HepG2 (cell line): ENCODE results near the gene TLNRD1. TPM values are rescaled to one million over a fixed set of nuclear protein-coding genes. Genes with fewer than 3 reads are reported as not detected.

Experiments used
- ATAC-seq: fragments of 200-7000 bp; cut with Tn5 transposase; 3 replicates; pipeline ENCODE4 v1.9.1; 2020; ENCODE audit warnings: mild to moderate bottlenecking, moderate library complexity
- BruUV-seq: library from RNA; stranded (reverse); fragments of 400-500 nt; replicated peaks from 2 replicates; lab custom pipeline; 2021; lab: Mats Ljungman, UMichigan
- CTCF ChIA-PET: fragments of 300-600 bp; formaldehyde crosslinking; extraction: SDS; loops from one replicate; lab custom pipeline; 2021; ENCODE audit warnings: low total read pairs, inconsistent platforms, low intra/inter-chr PET ratio; lab: Yijun Ruan, JAX
- POLR2A ChIA-PET: fragments of 350-600 bp; sonication (Branson Sonifier 250); formaldehyde crosslinking; loops from one replicate; lab custom pipeline; 2020; ENCODE audit warnings: antibody characterized with exemption, inconsistent platforms; lab: Yijun Ruan, JAX
- DNase-seq: peaks from one replicate; pipeline ENCODE4 v3.0.0-alpha.2; 2015; ENCODE audit warnings: low spot score
- FAIRE-seq: peaks from 3 replicates; lab custom pipeline; 2011; peaks lifted over from hg19 to GRCh38; lab: Jason Lieb, UNC
- H2AFZ ChIP-seq: one replicate; pipeline ENCODE4 v1.6.1; 2011; ENCODE audit warnings: low read length, inconsistent platforms
- H3K27ac ChIP-seq: fragments of 300-600 bp; 3 replicates; pipeline ENCODE4 v1.8.0; 2011; ENCODE audit warnings: mixed run types, mild to moderate bottlenecking, mixed read lengths, low read length, inconsistent platforms; ENCODE audit not compliant: insufficient read depth; ENCODE audit errors: extremely low read length
- H3K27me3 ChIP-seq, 2 experiments: fragments of 200-600 bp in 1 of 2; 2 replicates in 1 of 2; 3 replicates in 1 of 2; pipeline versions ENCODE4 v1.6.0 to v1.8.0; 2011; ENCODE audit warnings: low read length in 2 of 2, mild to moderate bottlenecking in 2 of 2, moderate library complexity in 2 of 2, inconsistent platforms in 1 of 2; ENCODE audit not compliant: insufficient read depth in 2 of 2, control insufficient read depth in 1 of 2
- H3K36me3 ChIP-seq, 2 experiments: fragments of 200-600 bp in 1 of 2; replicated peaks in 1 of 2; 2 replicates in 1 of 2; 3 replicates in 1 of 2; pipeline versions ENCODE4 v1.5.1 to v1.8.0; 2011; ENCODE audit warnings: low read length in 2 of 2, inconsistent platforms in 1 of 2; ENCODE audit not compliant: insufficient read depth in 2 of 2, control insufficient read depth in 1 of 2
- H3K4me1 ChIP-seq: 2 replicates; pipeline ENCODE4 v1.5.1; 2012; ENCODE audit warnings: low read length, inconsistent platforms; ENCODE audit not compliant: insufficient read depth
- H3K4me2 ChIP-seq: 2 replicates; pipeline ENCODE4 v1.6.0; 2011; ENCODE audit warnings: low read depth, low read length, inconsistent platforms
- H3K4me3 ChIP-seq, 3 experiments: fragments of 200-600 bp in 1 of 3; sonication (generic), shearing (Covaris generic) in 1 of 3; replicated peaks in 1 of 3; 2 replicates each; pipeline ENCODE4 v1.5.1; 2011 to 2016; ENCODE audit warnings: low read length in 3 of 3, inconsistent platforms in 2 of 3, low read depth in 2 of 3, mild to moderate bottlenecking in 2 of 3, control low read depth in 1 of 3, mixed read lengths in 1 of 3; ENCODE audit not compliant: insufficient read depth in 1 of 3
- H3K79me2 ChIP-seq: one replicate; pipeline ENCODE4 v1.6.1; 2011; ENCODE audit warnings: low read length, inconsistent platforms; ENCODE audit not compliant: insufficient read depth
- H3K9ac ChIP-seq: 2 replicates; pipeline ENCODE4 v1.6.0; 2011; ENCODE audit warnings: mild to moderate bottlenecking, low read depth, low read length, inconsistent platforms; ENCODE audit not compliant: insufficient read depth
- H3K9me3 ChIP-seq: 2 replicates; pipeline ENCODE4 v1.5.1; 2012; ENCODE audit warnings: mild to moderate bottlenecking, low read length
- H4K20me1 ChIP-seq: 2 replicates; pipeline ENCODE4 v1.6.0; 2011; ENCODE audit warnings: inconsistent platforms, mild to moderate bottlenecking, low read length, moderate library complexity; ENCODE audit not compliant: insufficient read depth
- GATA4 ChIP-seq: sonication (generic); IDR thresholded peaks from 2 replicates; pipeline ENCODE4 v1.6.1; 2016; ENCODE audit warnings: antibody characterized with exemption, low read depth, borderline replicate concordance
- PPARG ChIP-seq: conservative IDR thresholded peaks from 2 replicates; pipeline ENCODE4 v1.6.1; 2016; ENCODE audit warnings: missing biosample characterization, missing genetic modification reagents
- SRY ChIP-seq: sonication (generic); formaldehyde crosslinking; IDR thresholded peaks from 2 replicates; pipeline ENCODE4 v1.8.0; 2022; ENCODE audit warnings: mild to moderate bottlenecking, missing genetic modification reagents
- SYNCRIP ChIP-seq: fragments of 200-400 bp; formaldehyde crosslinking; IDR thresholded peaks from 2 replicates; pipeline ENCODE4 v1.6.1; 2018; ENCODE audit warnings: mild to moderate bottlenecking, low read depth, low read length; ENCODE audit not compliant: insufficient read depth
- ZNF549 ChIP-seq: sonication (generic); formaldehyde crosslinking; IDR thresholded peaks from 2 replicates; pipeline ENCODE4 v1.5.0; 2020; ENCODE audit warnings: missing genetic modification reagents
- WGBS: methylation state at CpG from one replicate; pipeline ENCODE4 v1.1.6; 2017; ENCODE audit warnings: low lambda C conversion rate; 5-methylcytosine and 5-hydroxymethylcytosine counted together
- in situ Hi-C: cut with HindIII; loops from 2 replicates; pipeline ENCODE4 v1.10.0; 2017; ENCODE audit warnings: low pct_unique_long_range_greater_than_20kb; ENCODE audit not compliant: extremely low pct_ligation_motif_present
- intact Hi-C: fragments of 100-400 bp; cut with micrococcal nuclease; formaldehyde crosslinking; loops from one replicate; pipeline ENCODE4 v1.10.0; 2022; ENCODE audit not compliant: unreplicated experiment
- polyA plus RNA-seq, 8 experiments: library from polyadenylated mRNA; depleted of rRNA in 3 of 8; stranded (reverse) in 7 of 8; unstranded in 1 of 8; fragments of >200 nt; fragmentation: Illumina TruSeq in 4 of 8; extraction: Trizol in 4 of 8; gene quantifications; 2 replicates each; pipeline versions ENCODE4 v1.2.1 to v1.2.3, GENCODE V29; 2011 to 2016; ENCODE audit warnings: low read depth in 4 of 8, missing spikeins in 1 of 8, mixed read lengths in 1 of 8; ENCODE audit not compliant: insufficient read depth in 1 of 8
- total RNA-seq, 5 experiments: library from RNA; depleted of rRNA; stranded (reverse); fragments of >200 nt; fragmentation: Illumina TruSeq; extraction: Trizol; gene quantifications; 2 replicates each; pipeline ENCODE4 v1.2.3, GENCODE V29; 2016; ENCODE audit warnings: low read depth in 1 of 5
- TF ChIP-seq, protein P1 (sequence below): IDR thresholded peaks from 2 replicates; pipeline ENCODE4 v1.6.1; 2016; ENCODE audit warnings: missing compliant biosample characterization, missing genetic modification reagents, borderline replicate concordance

Gene TLNRD1
- total and polyA plus RNA-seq, 2 of the 13 experiments (the other 11 are each of a cell fraction or from before 2014, with no cell fraction given), result 3.4 to 5.3 TPM

- Histone ChIP-seq H3K9me3 (no peaks in the 10 kb centered on the region), H3K36me3 (no peaks in the 10 kb centered on the region), H3K79me2 (no peaks in the 10 kb centered on the region), H3K27ac (no peak overlapping the region), H3K4me3 (no peak overlapping the region), H3K4me1 (no peaks in the 10 kb centered on the region), H3K27me3 (no peaks in the 10 kb centered on the region; a peak in 1 of 5 replicates), H4K20me1 (no peaks in the 10 kb centered on the region), H2AFZ (no peak overlapping the region), H3K4me2 (no peak overlapping the region), H3K9ac (no peak overlapping the region)
- BruUV-seq, result no TSS peak
- in situ Hi-C loops, result no loop called here
- ChIA-PET POLR2A (no interaction called here), CTCF (no interaction called here)
- no peak for DNase-seq
- TF ChIP-seq, protein P1, sequence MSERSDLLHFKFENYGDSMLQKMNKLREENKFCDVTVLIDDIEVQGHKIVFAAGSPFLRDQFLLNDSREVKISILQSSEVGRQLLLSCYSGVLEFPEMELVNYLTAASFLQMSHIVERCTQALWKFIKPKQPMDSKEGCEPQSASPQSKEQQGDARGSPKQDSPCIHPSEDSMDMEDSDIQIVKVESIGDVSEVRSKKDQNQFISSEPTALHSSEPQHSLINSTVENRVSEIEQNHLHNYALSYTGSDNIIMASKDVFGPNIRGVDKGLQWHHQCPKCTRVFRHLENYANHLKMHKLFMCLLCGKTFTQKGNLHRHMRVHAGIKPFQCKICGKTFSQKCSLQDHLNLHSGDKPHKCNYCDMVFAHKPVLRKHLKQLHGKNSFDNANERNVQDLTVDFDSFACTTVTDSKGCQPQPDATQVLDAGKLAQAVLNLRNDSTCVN (CRISPR knock-in tag), result no peak
- 87% methylated on average over 6 of the region's 6 CpGs for WGBS
- no peak for ATAC-seq
- no peak for FAIRE-seq
- intact Hi-C loops, result no loop called here
These were observed 40.0 kb downstream of the TLNRD1 start for GRCh38 chr15:81040757-81041156.

GRCh38 chr15:81043281-81043934 lies 42.7 kb downstream of the TLNRD1 start:
- CTCF ChIA-PET, result no interaction called here

More at GRCh38 chr15:81043281-81043934, 42.7 kb downstream of the TLNRD1 start:
- POLR2A ChIA-PET, result no interaction called here
- intact Hi-C loops, result no loop called here
- in situ Hi-C loops, result no loop called here
- Histone ChIP-seq H3K4me1 (no peaks in the 10 kb centered on the region), H3K27ac (no peak overlapping the region), H3K4me3 (no peak overlapping the region), H4K20me1 (no peaks in the 10 kb centered on the region), H2AFZ (no peak overlapping the region), H3K9me3 (no peaks in the 10 kb centered on the region), H3K36me3 (no peaks in the 10 kb centered on the region), H3K9ac (no peak overlapping the region), H3K79me2 (no peaks in the 10 kb centered on the region), H3K4me2 (no peak overlapping the region), H3K27me3 (peaks cover under 1 to 1% of the 10 kb centered on the region in 2 experiments; a peak in 1 of 5 replicates)
- 6% methylated on average over 2 of the region's 2 CpGs for WGBS
- no peak for DNase-seq
- no peak for FAIRE-seq
- no peak for TF ChIP-seq ZNF549 (CRISPR knock-in tag)
- no peak for TF ChIP-seq SRY (CRISPR knock-in tag)
- no peak for TF ChIP-seq GATA4
- TF ChIP-seq PPARG, result no peak
- TF ChIP-seq SYNCRIP, result no peak
- no peak for ATAC-seq
- no TSS peak for BruUV-seq
